Heart right ventricle (tissue), 16 donors: ENCODE results near the gene ANKLE1. TPM values are rescaled to one million over a fixed set of nuclear protein-coding genes. Genes with fewer than 3 reads are reported as not detected.

Source experiments
- ATAC-seq, 8 donors: fragments of 200-7000 bp; cut with Tn5 transposase; one replicate each; pipeline ENCODE4 v1.9.1; 2020; ENCODE audit warnings: mild to moderate bottlenecking in 8 of 8, moderate library complexity in 8 of 8, moderate number of reproducible peaks in 1 of 8
- DNase-seq, 2 donors: peaks; one replicate each; pipeline ENCODE4 v3.0.0-alpha.2; 2020
- H3K27ac ChIP-seq, 10 donors: fragments of 200-600 bp; sonication (generic) in 2 of 10; one replicate each; pipeline versions ENCODE4 v1.5.0 to v1.8.0; 2020 to 2022; ENCODE audit warnings: mild to moderate bottlenecking in 3 of 10
- H3K27me3 ChIP-seq, 7 donors: fragments of 200-600 bp; one replicate each; pipeline ENCODE4 v1.8.0; 2021 to 2022; ENCODE audit warnings: mild to moderate bottlenecking in 2 of 7
- H3K36me3 ChIP-seq, 9 donors: fragments of 200-600 bp; sonication (generic) in 1 of 9; one replicate each; pipeline versions ENCODE4 v1.5.0 to v1.8.0; 2020 to 2022; ENCODE audit warnings: mild to moderate bottlenecking in 2 of 9
- H3K4me1 ChIP-seq, 9 donors: fragments of 200-600 bp; sonication (generic) in 1 of 9; one replicate each; pipeline versions ENCODE4 v1.5.0 to v1.8.0; 2020 to 2022; ENCODE audit warnings: mild to moderate bottlenecking in 4 of 9
- H3K4me3 ChIP-seq, 10 donors: fragments of 200-600 bp; sonication (generic) in 2 of 10; one replicate each; pipeline versions ENCODE4 v1.5.0 to v1.8.0; 2020 to 2022; ENCODE audit warnings: mild to moderate bottlenecking in 7 of 10, moderate library complexity in 2 of 10
- H3K9me3 ChIP-seq, 11 donors: fragments of 200-600 bp in 10 of 11; sonication (generic) in 2 of 11; one replicate each; pipeline versions ENCODE4 v1.5.0 to v1.8.0; 2013 to 2022; ENCODE audit warnings: mild to moderate bottlenecking in 2 of 11, control low read depth in 1 of 11, moderate library complexity in 1 of 11
- CTCF ChIP-seq, 9 donors: fragments of 200-600 bp; sonication (generic) in 2 of 9; IDR thresholded peaks; one replicate each; pipeline versions ENCODE4 v1.5.0 to v1.8.0; 2021 to 2022; ENCODE audit warnings: antibody characterized with exemption in 9 of 9, mild to moderate bottlenecking in 5 of 9, moderate library complexity in 1 of 9
- WGBS, 2 donors: extraction: QIAGEN DNeasy Blood & Tissue Kit; methylation state at CpG; one replicate each; pipeline ENCODE4 v1.1.7; 2013; ENCODE audit warnings: inconsistent platforms in 1 of 2; 5-methylcytosine and 5-hydroxymethylcytosine counted together
- intact Hi-C, 10 donors: fragments of 100-400 bp; cut with DNase I; formaldehyde crosslinking; loops; one replicate each; pipeline versions ENCODE4 v1.11.1 to v1.14.2; 2022
- polyA plus RNA-seq, 2 donors: library from polyadenylated mRNA; stranded (reverse); fragments of 200-250 nt; gene quantifications; one replicate each; pipeline ENCODE4 v1.2.3, GENCODE V29; 2013
- total RNA-seq, 10 donors: library from RNA; stranded (reverse); fragmentation: NEBNext Ultra II Directional in 3 of 10; extraction: Animal tissue kit (Norgen Biotek cat#: 25700) in 3 of 10; gene quantifications; one replicate each; pipeline versions ENCODE4 v1.2.1 to v1.2.4, GENCODE V29; 2021 to 2023
- donor health status: Arrhythmogenic right ventricular cardiomyopathy.
- donor health status: ischemic (EF 13 %, LVEDD 7.1; RV severe dilation, severe dysfunction).
- donor health status: healthy with polysubstance abuse.
- donor health status: DM: no; HTN: yes; CAD: no.
- donor health status: DM: no; HTN: no; CAD: no.
- donor health status: ischemic (EF 25% LVEDD 6.9; RV normal size, moderate dysfunction).
- donor health status: ischemic (EF 25% LVEDD 5.7; RV mildly dilated, moderate dysfunction).
- donor health status: healthy.
- donor health status: DM: yes; HTN: yes; CAD: no.
- donor health status: Ischemic cardiomyopathy.
- donor health status: ischemic (EF 35%, LVEDD 5.7; RV mildly dilated, moderate dysfunction).
- donor health status: nonischemic (EF 11% LVEDD 7.7; RV severe dilation, severe dysfunction).
- donor health status: DM: yes; HTN: yes; CAD: no.
- donor health status: PGD.
- donor health status: ischemic (EF 29% LVEDD 5.4; RV normal size, mild dysfunction).
- donor health status: nonischemic (EF 23%, LVEDD 6.1; RV moderate dilation, normal function).

ANKLE1 gene
- total and polyA plus RNA-seq, 12 donors = 0.09 to 0.85 (median 0.19) TPM; not detected in 2

GRCh38 chr19:17327654-17328516 lies 46.2 kb downstream of the ANKLE1 start:
- H3K4me1 ChIP-seq = peaks cover 0 to 21% (median 0%) of the 10 kb centered on the region in 9 donors
- peaks cover 0 to 28% (median 0%) of the 10 kb centered on the region in 7 donors for H3K27me3 ChIP-seq
- intact Hi-C loops = no loop called here
- 48 to 53% methylated on average over 59 to 64 of the region's 64 CpGs for WGBS, 2 donors
- H3K27ac ChIP-seq = peak overlapping the region in 1 of 10 donors; percentile 26
- no peaks in the 10 kb centered on the region for H3K9me3 ChIP-seq
- H3K4me3 ChIP-seq = peak overlapping the region in 6 of 10 donors; percentile 11 to 50 (median 30)
- peak in 1 of 9 donors; percentile 8 for TF ChIP-seq CTCF (IDR thresholded peaks at IDR 0.05)
- peak in 5 of 8 donors; percentile 12 to 50 (median 28) for ATAC-seq
- H3K36me3 ChIP-seq = peaks cover 0 to 26% (median 0%) of the 10 kb centered on the region in 9 donors
- no peak for DNase-seq

- WGBS, 2 donors = 43 to 44% methylated on average over 60 to 94 of the region's 94 CpGs
- ATAC-seq (no peak), DNase-seq (no peak)
- no peak for TF ChIP-seq CTCF (IDR thresholded peaks at IDR 0.05)
- Histone ChIP-seq H3K4me1 (peaks cover 0 to 28% (median 3%) of the 10 kb centered on the region in 9 donors), H3K36me3 (peaks cover 0 to 26% (median 0%) of the 10 kb centered on the region in 9 donors), H3K9me3 (no peaks in the 10 kb centered on the region), H3K27ac (peak overlapping the region in 1 of 10 donors; percentile 26), H3K27me3 (peaks cover 0 to 28% (median 0%) of the 10 kb centered on the region in 7 donors), H3K4me3 (peak overlapping the region in 6 of 10 donors; percentile 11 to 50 (median 30))
- intact Hi-C loops = no loop called here
Observed at GRCh38 chr19:17328517-17329365, 47.0 kb downstream of the ANKLE1 start.

- Histone ChIP-seq H3K9me3 (no peaks in the 10 kb centered on the region), H3K36me3 (peaks cover 0 to 26% (median 0%) of the 10 kb centered on the region in 9 donors), H3K4me3 (peak overlapping the region in 1 of 10 donors; percentile 50), H3K27ac (no peak overlapping the region), H3K27me3 (peaks cover 0 to 28% (median 0%) of the 10 kb centered on the region in 7 donors), H3K4me1 (peaks cover 0 to 28% (median 9%) of the 10 kb centered on the region in 9 donors)
- WGBS, 2 donors = 73 to 75% methylated on average over 51 of the region's 51 CpGs
- DNase-seq = no peak
- no peak for ATAC-seq
- intact Hi-C loops = no loop called here
- no peak for TF ChIP-seq CTCF (IDR thresholded peaks at IDR 0.05)
Observed at GRCh38 chr19:17329366-17330261, 47.9 kb downstream of the ANKLE1 start.
